Mesenchymal stem cell (in vitro differentiated cells and primary cell): ENCODE results near the gene DNAJB13.

Experiments used
- DNase-seq: peaks from one replicate; pipeline ENCODE4 v3.0.0-alpha.2; 2013
- H2AFZ ChIP-seq: one replicate; pipeline ENCODE4 v1.6.1; 2013; ENCODE audit warnings: low read depth, mild to moderate bottlenecking, control low read depth, inconsistent platforms, low read length, moderate library complexity
- H2AK5ac ChIP-seq: 2 replicates; pipeline ENCODE4 v1.6.1; 2013; ENCODE audit warnings: low read length, moderate library complexity, mild to moderate bottlenecking, inconsistent platforms; ENCODE audit not compliant: severe bottlenecking
- H2BK120ac ChIP-seq: one replicate; pipeline ENCODE4 v1.6.1; 2013; ENCODE audit warnings: low read depth, mild to moderate bottlenecking, inconsistent platforms, low read length, moderate library complexity
- H2BK12ac ChIP-seq, 2 experiments: one replicate each; pipeline ENCODE4 v1.6.1; 2013; ENCODE audit warnings: inconsistent platforms in 2 of 2, low read length in 2 of 2, mild to moderate bottlenecking in 2 of 2, moderate library complexity in 2 of 2, control low read depth in 1 of 2
- H2BK15ac ChIP-seq: one replicate; pipeline ENCODE4 v1.6.1; 2013; ENCODE audit warnings: mild to moderate bottlenecking, low read depth, inconsistent platforms; ENCODE audit not compliant: poor library complexity, severe bottlenecking
- H2BK5ac ChIP-seq: 2 replicates; pipeline ENCODE4 v1.6.1; 2013; ENCODE audit warnings: low read depth, mild to moderate bottlenecking, low read length, control low read depth, inconsistent platforms; ENCODE audit not compliant: poor library complexity, severe bottlenecking
- H3K14ac ChIP-seq, 2 experiments: one replicate each; pipeline ENCODE4 v1.6.1; 2013; ENCODE audit warnings: inconsistent platforms in 2 of 2, low read length in 2 of 2, control low read depth in 1 of 2, mild to moderate bottlenecking in 1 of 2, moderate library complexity in 1 of 2
- H3K18ac ChIP-seq, 2 experiments: one replicate each; pipeline ENCODE4 v1.6.1; 2013; ENCODE audit warnings: inconsistent platforms in 2 of 2, low read length in 2 of 2, control low read depth in 1 of 2, low read depth in 1 of 2, mild to moderate bottlenecking in 1 of 2
- H3K23ac ChIP-seq, 2 experiments: one replicate each; pipeline ENCODE4 v1.6.1; 2013; ENCODE audit warnings: inconsistent platforms in 2 of 2, low read length in 2 of 2, mild to moderate bottlenecking in 2 of 2, moderate library complexity in 2 of 2, control low read depth in 1 of 2
- H3K27ac ChIP-seq: 2 replicates; pipeline ENCODE4 v1.5.1; 2013; ENCODE audit warnings: mild to moderate bottlenecking, moderate library complexity, low read length, control low read depth, inconsistent platforms; ENCODE audit not compliant: poor library complexity, severe bottlenecking
- H3K27me3 ChIP-seq, 2 experiments: 2 replicates each; pipeline versions ENCODE4 v1.6.1 to v1.7.0; 2013; ENCODE audit warnings: low read length in 2 of 2, mild to moderate bottlenecking in 2 of 2, moderate library complexity in 2 of 2, control low read depth in 1 of 2, inconsistent platforms in 1 of 2; ENCODE audit not compliant: control insufficient read depth in 1 of 2, insufficient read depth in 1 of 2
- H3K36me3 ChIP-seq, 2 experiments: 2 replicates each; pipeline versions ENCODE4 v1.6.1 to v1.7.0; 2013; ENCODE audit warnings: low read length in 2 of 2, control low read depth in 1 of 2, inconsistent platforms in 1 of 2, low read depth in 1 of 2, mild to moderate bottlenecking in 1 of 2; ENCODE audit not compliant: insufficient read depth in 2 of 2, control insufficient read depth in 1 of 2
- H3K4ac ChIP-seq, 2 experiments: one replicate each; pipeline ENCODE4 v1.6.1; 2013; ENCODE audit warnings: inconsistent platforms in 2 of 2, low read length in 2 of 2, mild to moderate bottlenecking in 2 of 2, moderate library complexity in 2 of 2, control low read depth in 1 of 2, low read depth in 1 of 2
- H3K4me1 ChIP-seq: 2 replicates; pipeline ENCODE4 v1.6.1; 2013; ENCODE audit warnings: low read depth, low read length, control low read depth; ENCODE audit not compliant: control insufficient read depth, insufficient read depth
- H3K4me2 ChIP-seq: 2 replicates; pipeline ENCODE4 v1.6.1; 2013; ENCODE audit warnings: low read length, mild to moderate bottlenecking, inconsistent platforms; ENCODE audit not compliant: poor library complexity, severe bottlenecking
- H3K4me3 ChIP-seq, 2 experiments: 2 replicates each; pipeline versions ENCODE4 v1.5.1 to v1.7.0; 2013; ENCODE audit warnings: low read length in 2 of 2, mild to moderate bottlenecking in 2 of 2, control low read depth in 1 of 2, low read depth in 1 of 2; ENCODE audit not compliant: insufficient read depth in 1 of 2
- H3K79me1 ChIP-seq: replicated peaks from 2 replicates; pipeline ENCODE4 v1.6.1; 2013; ENCODE audit warnings: mild to moderate bottlenecking, control low read depth, low read length, inconsistent platforms; ENCODE audit not compliant: poor library complexity, severe bottlenecking
- H3K9ac ChIP-seq: 2 replicates; pipeline ENCODE4 v1.7.0; 2013; ENCODE audit warnings: mild to moderate bottlenecking, low read length, moderate library complexity
- H3K9me3 ChIP-seq: 2 replicates; pipeline ENCODE4 v1.7.0; 2013; ENCODE audit warnings: mild to moderate bottlenecking, low read length; ENCODE audit not compliant: control insufficient read depth
- H4K8ac ChIP-seq: one replicate; pipeline ENCODE4 v1.6.1; 2013; ENCODE audit warnings: inconsistent platforms, mild to moderate bottlenecking, low read length, moderate library complexity
- H4K91ac ChIP-seq: one replicate; pipeline ENCODE4 v1.6.1; 2013; ENCODE audit warnings: mild to moderate bottlenecking, low read length, inconsistent platforms
- WGBS: methylation state at CpG from one replicate; pipeline ENCODE4 v1.1.7; 2013; ENCODE audit warnings: mixed read lengths; 5-methylcytosine and 5-hydroxymethylcytosine counted together

The DNAJB13 gene

DNA sequence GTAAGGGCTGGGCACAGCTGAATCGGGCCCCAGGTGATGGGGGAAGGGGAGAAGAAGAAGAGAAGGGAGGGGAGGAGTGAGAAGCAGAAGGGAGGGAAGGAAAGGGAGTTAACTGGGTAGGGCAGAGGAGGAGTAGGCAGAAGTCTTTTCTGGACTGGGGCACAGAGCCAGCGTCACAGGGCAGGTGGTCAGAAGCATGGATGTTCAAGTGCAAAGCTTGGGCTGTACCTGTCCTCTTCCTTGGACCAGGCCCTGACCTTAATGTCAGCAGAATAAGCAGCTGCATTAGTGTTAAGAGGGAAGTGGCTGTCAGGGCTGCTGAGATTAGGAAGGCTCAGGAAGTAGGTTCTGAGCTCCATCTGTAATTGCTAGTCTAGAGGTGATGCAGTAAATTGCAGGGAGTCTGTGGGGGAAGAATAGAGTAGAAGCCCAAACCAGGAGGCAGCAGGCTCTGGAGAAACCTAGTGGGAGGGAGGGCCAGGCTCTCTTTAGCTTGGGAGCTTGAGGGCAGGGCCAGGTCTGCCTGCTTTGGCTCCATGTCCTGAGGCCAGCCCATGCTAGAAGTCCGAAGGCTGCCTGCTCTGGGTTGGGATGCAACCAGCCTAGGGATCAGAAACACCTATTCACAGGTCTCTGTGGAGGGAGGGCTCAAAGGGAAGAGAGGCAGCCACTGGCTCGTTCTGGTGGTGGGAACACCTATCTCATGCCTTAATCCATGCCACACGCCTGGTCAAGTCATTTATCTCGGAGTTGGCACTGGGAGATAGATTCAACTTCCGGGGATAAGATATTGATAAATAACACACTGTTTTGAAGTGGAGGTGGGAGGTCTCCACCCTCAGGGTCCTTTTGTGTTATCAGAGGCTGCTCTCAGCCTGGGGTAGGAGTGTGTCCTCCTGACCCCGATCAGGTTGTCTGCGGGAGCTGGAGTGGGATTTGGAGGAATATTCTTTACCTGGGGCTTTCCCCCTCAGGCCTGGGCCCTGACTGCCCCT is 59.8 kb downstream of the DNAJB13 start:
- Histone ChIP-seq H2BK12ac (peak overlapping the region in 1 of 2 experiments; percentile 60), H2BK120ac (no peak overlapping the region), H3K36me3 (peaks cover 13 to 59% of the 10 kb centered on the region in 2 experiments), H2AK5ac (no peak overlapping the region), H3K79me1 (no peaks in the 10 kb centered on the region), H3K4me1 (peaks cover 1% of the 10 kb centered on the region), H4K8ac (no peak overlapping the region), H3K9ac (no peak overlapping the region), H3K14ac (no peak overlapping the region), H3K18ac (no peak overlapping the region), H3K27ac (no peak overlapping the region), H3K9me3 (no peaks in the 10 kb centered on the region), H3K4me3 (no peak overlapping the region), H3K23ac (no peak overlapping the region), H2BK5ac (no peak overlapping the region), H3K4me2 (no peak overlapping the region), H2AFZ (no peak overlapping the region), H2BK15ac (no peak overlapping the region), H4K91ac (peak overlapping the region; percentile 45), H3K4ac (no peak overlapping the region), H3K27me3 (no peaks in the 10 kb centered on the region)
- 94% methylated on average over 9 of the region's 9 CpGs for WGBS
- no peak for DNase-seq

- 91% methylated on average over 8 of the region's 8 CpGs for WGBS
- no peak overlapping the region for H3K4ac ChIP-seq
Measured at GRCh38 chr11:74011360-74012073, 60.7 kb downstream of the DNAJB13 start.

DNA sequence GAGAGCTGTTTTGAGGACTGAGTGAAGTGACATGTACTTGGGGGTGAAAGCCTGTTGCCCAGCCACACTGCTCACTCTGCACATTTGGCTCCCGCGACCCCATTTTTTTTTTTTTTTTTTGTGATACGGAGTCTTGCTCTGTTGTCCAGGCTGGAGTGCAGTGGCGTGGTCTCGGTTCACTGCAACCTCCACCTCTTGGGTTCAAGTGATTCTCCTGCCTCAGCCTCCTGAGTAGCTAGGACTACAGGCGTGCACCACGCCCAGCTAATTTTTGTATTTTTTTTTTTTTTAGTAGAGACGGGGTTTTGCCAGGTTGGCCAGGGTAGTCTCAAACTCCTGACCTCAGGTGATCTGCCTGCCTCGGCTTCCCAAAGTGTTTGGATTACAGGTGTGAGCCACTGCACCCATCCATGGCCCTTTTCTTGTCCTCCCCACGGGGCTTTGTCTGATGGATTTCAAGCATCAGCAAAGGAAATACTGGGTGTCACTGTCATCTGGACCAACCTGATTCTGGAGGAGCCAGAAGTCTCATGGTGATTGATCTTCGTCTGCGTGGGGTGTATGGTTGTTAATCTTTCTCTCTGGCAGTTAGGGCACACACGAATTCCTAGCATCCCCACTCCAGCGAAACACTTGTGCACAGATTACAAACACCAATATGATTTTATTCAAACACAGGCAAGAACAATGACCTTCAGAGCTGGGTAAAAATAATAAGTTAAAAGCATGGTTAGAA is 61.4 kb downstream of the DNAJB13 start:
- Histone ChIP-seq H3K4ac (no peak overlapping the region), H2BK120ac (no peak overlapping the region), H2BK15ac (no peak overlapping the region), H3K27ac (no peak overlapping the region), H3K27me3 (no peaks in the 10 kb centered on the region), H3K4me3 (no peak overlapping the region), H3K18ac (no peak overlapping the region), H3K4me1 (peaks cover 1% of the 10 kb centered on the region), H3K9ac (peak overlapping the region; percentile 53), H2AK5ac (no peak overlapping the region), H3K4me2 (no peak overlapping the region), H2BK5ac (no peak overlapping the region), H3K36me3 (peaks cover 22 to 62% of the 10 kb centered on the region in 2 experiments), H4K91ac (no peak overlapping the region), H4K8ac (no peak overlapping the region), H3K79me1 (no peaks in the 10 kb centered on the region), H3K9me3 (no peaks in the 10 kb centered on the region), H3K23ac (no peak overlapping the region), H2AFZ (no peak overlapping the region), H3K14ac (no peak overlapping the region), H2BK12ac (peak overlapping the region in 1 of 2 experiments; percentile 33)
- no peak for DNase-seq
- WGBS = 95% methylated on average over 12 of the region's 14 CpGs

More at GRCh38 chr11:74011360-74012073, 60.7 kb downstream of the DNAJB13 start:
- Histone ChIP-seq H3K23ac (no peak overlapping the region), H3K18ac (peak overlapping the region in 1 of 2 experiments; percentile 34), H3K27ac (no peak overlapping the region), H3K36me3 (peaks cover 16 to 59% of the 10 kb centered on the region in 2 experiments), H3K9ac (peak overlapping the region; percentile 53), H2BK12ac (peak overlapping the region in 1 of 2 experiments; percentile 60), H3K14ac (no peak overlapping the region), H3K4me2 (no peak overlapping the region), H2AFZ (no peak overlapping the region), H2BK120ac (no peak overlapping the region), H4K8ac (peak overlapping the region; percentile 12), H3K4me3 (no peak overlapping the region), H2BK5ac (no peak overlapping the region), H3K4me1 (peaks cover 1% of the 10 kb centered on the region), H3K27me3 (no peaks in the 10 kb centered on the region), H2AK5ac (no peak overlapping the region), H2BK15ac (no peak overlapping the region), H3K9me3 (no peaks in the 10 kb centered on the region), H4K91ac (no peak overlapping the region), H3K79me1 (no peaks in the 10 kb centered on the region)
- DNase-seq = peak; percentile 63
